A673 (cell line): ENCODE measurements around the gene TOP2A. TPM values are rescaled to one million over a fixed set of nuclear protein-coding genes. Genes with fewer than 3 reads are reported as not detected.

ENCODE experiments used
- BruUV-seq: library from RNA; stranded (reverse); fragments of 400-500 nt; replicated peaks from 2 replicates; lab custom pipeline; 2021; lab: Mats Ljungman, UMichigan
- CTCF ChIA-PET: fragments of 300-600 bp; sonication (Branson Sonifier 250); formaldehyde crosslinking; loops from one replicate; lab custom pipeline; 2022; ENCODE audit warnings: antibody characterized with exemption; lab: Charles Lee
- POLR2A ChIA-PET: fragments of 300-600 bp; sonication (Branson Sonifier 250); formaldehyde crosslinking; loops from one replicate; lab custom pipeline; 2022; ENCODE audit warnings: antibody characterized with exemption; ENCODE audit not compliant: low non-redundant PET; lab: Charles Lee
- DNase-seq: peaks from one replicate; pipeline ENCODE4 v3.0.0-alpha.2; 2015; ENCODE audit warnings: low spot score
- H3K27ac ChIP-seq: fragments of 200-600 bp; sonication (generic); 2 replicates; pipeline ENCODE4 v1.5.1; 2016; ENCODE audit warnings: mixed run types, low read depth, mild to moderate bottlenecking, mixed read lengths, antibody characterized with exemption, low read length; ENCODE audit not compliant: poor library complexity, severe bottlenecking
- H3K27me3 ChIP-seq: fragments of 200-600 bp; sonication (generic); replicated peaks from 2 replicates; pipeline ENCODE4 v1.6.1; 2017; ENCODE audit warnings: mixed run types, low read depth, mild to moderate bottlenecking, mixed read lengths, antibody characterized with exemption, low read length; ENCODE audit not compliant: insufficient read depth, poor library complexity
- H3K36me3 ChIP-seq: fragments of 200-600 bp; sonication (generic); 2 replicates; pipeline ENCODE4 v1.6.1; 2016; ENCODE audit warnings: mixed run types, mild to moderate bottlenecking, mixed read lengths, antibody characterized with exemption, low read length; ENCODE audit not compliant: insufficient read depth, poor library complexity, severe bottlenecking
- H3K4me1 ChIP-seq: fragments of 200-600 bp; sonication (generic); 2 replicates; pipeline ENCODE4 v1.6.1; 2017; ENCODE audit warnings: mixed run types, mild to moderate bottlenecking, mixed read lengths, antibody characterized with exemption, low read length; ENCODE audit not compliant: insufficient read depth, poor library complexity, severe bottlenecking
- H3K4me3 ChIP-seq: fragments of 200-600 bp; sonication (generic); 2 replicates; pipeline ENCODE4 v1.5.1; 2016; ENCODE audit warnings: low read depth, mixed run types, mild to moderate bottlenecking, mixed read lengths, low read length; ENCODE audit not compliant: poor library complexity, severe bottlenecking
- H3K9me3 ChIP-seq: fragments of 200-600 bp; sonication (generic); 2 replicates; pipeline ENCODE4 v1.6.1; 2016; ENCODE audit warnings: mixed run types, low read depth, mild to moderate bottlenecking, mixed read lengths, antibody characterized with exemption, low read length; ENCODE audit not compliant: poor library complexity, severe bottlenecking
- CTCF ChIP-seq: fragments of 300-800, 200-600 bp; sonication (generic); conservative IDR thresholded peaks from 2 replicates; pipeline ENCODE4 v1.5.1; 2017; ENCODE audit warnings: low read depth, mild to moderate bottlenecking, antibody characterized with exemption, low read length, moderate library complexity, mixed read lengths
- EZH2 ChIP-seq: fragments of 200-600 bp; sonication (generic); IDR thresholded peaks from 2 replicates; pipeline ENCODE4 v1.6.1; 2017; ENCODE audit warnings: borderline replicate concordance, low read depth, mild to moderate bottlenecking, mixed read lengths, antibody characterized with exemption, low read length; ENCODE audit not compliant: poor library complexity, severe bottlenecking
- intact Hi-C: fragments of 100-400 bp; cut with micrococcal nuclease; formaldehyde crosslinking; loops from one replicate; pipeline ENCODE4 v1.10.0; 2022; ENCODE audit not compliant: unreplicated experiment
- total RNA-seq: library from RNA; stranded (reverse); gene quantifications from 2 replicates; pipeline ENCODE4 v1.2.3, GENCODE V29; 2021

Gene TOP2A
- total RNA-seq, 1 experiment from 2014 or later, result 188 TPM

GRCh38 chr17:40457964-40458791 is 40.5 kb upstream of the TOP2A start:
- CTCF ChIA-PET, result no interaction called here
- H3K9me3 ChIP-seq, result no peaks in the 10 kb centered on the region
- H3K36me3 ChIP-seq, result no peaks in the 10 kb centered on the region
- H3K27me3 ChIP-seq, result no peaks in the 10 kb centered on the region
- TF ChIP-seq CTCF, result no peak
- no peak for TF ChIP-seq EZH2
- intact Hi-C loops, result no loop called here
- no peak overlapping the region for H3K4me3 ChIP-seq
- no peak for DNase-seq
- no peak overlapping the region for H3K27ac ChIP-seq
- H3K4me1 ChIP-seq, result peaks cover 5% of the 10 kb centered on the region
- POLR2A ChIA-PET, result no interaction called here
- no TSS peak for BruUV-seq

GRCh38 chr17:40457369-40457768 is 39.7 kb upstream of the TOP2A start:
- no peak overlapping the region for H3K4me3 ChIP-seq
- no peaks in the 10 kb centered on the region for H3K9me3 ChIP-seq
- no peaks in the 10 kb centered on the region for H3K36me3 ChIP-seq
- ChIA-PET POLR2A (no interaction called here), CTCF (no interaction called here)
- peaks cover 5% of the 10 kb centered on the region for H3K4me1 ChIP-seq
- no TSS peak for BruUV-seq
- H3K27ac ChIP-seq, result no peak overlapping the region
- no peak for DNase-seq
- intact Hi-C loops, result no loop called here
- no peak for TF ChIP-seq EZH2
- no peaks in the 10 kb centered on the region for H3K27me3 ChIP-seq

- DNase-seq, result no peak
- Histone ChIP-seq H3K27me3 (no peaks in the 10 kb centered on the region), H3K9me3 (no peaks in the 10 kb centered on the region), H3K4me1 (peaks cover 5% of the 10 kb centered on the region), H3K36me3 (no peaks in the 10 kb centered on the region), H3K27ac (no peak overlapping the region), H3K4me3 (no peak overlapping the region)
- no TSS peak for BruUV-seq
- intact Hi-C loops, result no loop called here
- ChIA-PET POLR2A (no interaction called here), CTCF (no interaction called here)
- TF ChIP-seq CTCF (no peak), EZH2 (no peak)
Measured at GRCh38 chr17:40456396-40456951, 38.8 kb upstream of the TOP2A start.

GRCh38 chr17:40454613-40454995 is 36.9 kb upstream of the TOP2A start:
- Histone ChIP-seq H3K36me3 (no peaks in the 10 kb centered on the region), H3K27ac (no peak overlapping the region), H3K4me3 (no peak overlapping the region), H3K4me1 (no peaks in the 10 kb centered on the region), H3K9me3 (no peaks in the 10 kb centered on the region), H3K27me3 (no peaks in the 10 kb centered on the region)
- no TSS peak for BruUV-seq
- POLR2A ChIA-PET, result no interaction called here
- intact Hi-C loops, result no loop called here
- CTCF ChIA-PET, result interaction anchor here (0.5 kb wide), 1 partner anchor 13 kb away, joined by 3 read pairs; no protein-coding TSS in a partner anchor
- no peak for TF ChIP-seq CTCF
- TF ChIP-seq EZH2, result no peak
- DNase-seq, result no peak
